Activated CD8-positive, alpha-beta T cell treated with anti-CD3 and anti-CD28 coated beads, Interleukin-2, amount 10 ng/mL, durations not matched to agents 7 days and 5 days (primary cell): ENCODE data around the gene RBX1. TPM values are rescaled to one million over a fixed set of nuclear protein-coding genes. Genes with fewer than 3 reads are reported as not detected.

ENCODE experiments used
- ATAC-seq: fragments of 150-1000 bp; cut with Tn5 transposase; one replicate; pipeline ENCODE4 v1.10.0; 2021; ENCODE audit warnings: moderate library complexity
- CTCF ChIA-PET: fragments of 350-600 bp; sonication (Branson Sonifier 250); formaldehyde crosslinking; loops from one replicate; lab custom pipeline; 2021; ENCODE audit warnings: antibody characterized with exemption; lab: Charles Lee
- POLR2A ChIA-PET: fragments of 350-600 bp; sonication (Branson Sonifier 250); formaldehyde crosslinking; loops from one replicate; lab custom pipeline; 2021; ENCODE audit warnings: antibody characterized with exemption; lab: Charles Lee
- DNase-seq: peaks from one replicate; pipeline ENCODE4 v3.0.0-alpha.2; 2020
- H3K27ac Mint-ChIP-seq: one replicate; pipeline ENCODE4 v1.8.0; 2021; ENCODE audit warnings: mild to moderate bottlenecking, mixed read lengths
- H3K27me3 Mint-ChIP-seq: one replicate; pipeline ENCODE4 v1.8.0; 2021; ENCODE audit warnings: low read depth, mixed read lengths
- H3K36me3 Mint-ChIP-seq: one replicate; pipeline ENCODE4 v1.8.0; 2021; ENCODE audit warnings: low read depth, mixed read lengths
- H3K4me1 Mint-ChIP-seq: one replicate; pipeline ENCODE4 v1.8.0; 2021; ENCODE audit warnings: low read depth, mixed read lengths
- H3K4me3 Mint-ChIP-seq: one replicate; pipeline ENCODE4 v1.8.0; 2021; ENCODE audit warnings: mild to moderate bottlenecking, mixed read lengths
- H3K9me3 Mint-ChIP-seq: one replicate; pipeline ENCODE4 v1.8.0; 2022; ENCODE audit warnings: mixed read lengths; ENCODE audit not compliant: insufficient read depth
- total RNA-seq, 2 experiments: library from RNA; stranded (reverse); gene quantifications; one replicate each; pipeline ENCODE4 v1.2.3, GENCODE V29; 2021

Gene RBX1
- total RNA-seq, 2 experiments from 2014 or later = 84.0 to 87.9 TPM

DNA sequence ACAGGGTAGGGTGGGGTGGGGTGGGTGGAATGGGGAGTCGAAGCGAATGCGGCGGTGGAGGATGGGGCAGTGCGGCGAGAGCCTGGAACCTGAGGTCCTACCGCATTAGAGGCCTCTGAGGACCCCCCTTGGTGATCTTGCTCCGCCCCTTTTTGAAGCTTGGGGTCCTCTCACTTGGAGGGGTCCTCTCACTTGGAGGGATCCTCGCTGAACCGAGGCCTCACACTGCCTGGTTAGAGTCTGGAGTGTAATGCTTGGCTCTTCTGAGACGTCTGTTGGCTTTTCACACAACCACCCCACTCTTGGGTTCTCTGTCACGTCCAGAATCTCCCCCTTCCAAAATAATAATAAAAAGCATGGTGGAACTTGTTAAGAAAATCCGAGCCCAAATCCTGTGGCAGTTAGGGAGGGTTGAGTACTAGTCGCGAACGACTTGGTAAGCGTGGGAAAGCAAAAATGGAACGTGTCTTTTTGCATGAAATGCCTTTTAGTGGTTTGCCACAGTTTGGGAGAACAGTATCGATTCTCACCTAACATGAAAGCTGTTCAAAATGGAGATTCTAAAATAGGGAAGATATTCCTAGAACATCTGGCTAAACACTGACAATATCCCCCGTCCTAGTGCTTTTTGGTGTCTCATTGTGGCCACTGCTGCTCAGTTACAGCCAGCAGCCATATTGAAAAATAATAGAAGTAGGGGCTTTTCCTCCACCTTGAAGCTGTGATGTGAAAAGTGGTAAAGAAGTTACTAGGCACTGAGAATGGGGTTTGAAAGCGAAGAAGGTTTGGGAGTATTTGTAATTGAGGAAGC lies 822 bp downstream of the RBX1 start:
- DNase-seq (peak; percentile 25), ATAC-seq (peak; percentile 7)
- H3K9me3 Mint-ChIP-seq = no peaks in the 10 kb centered on the region
- H3K4me1 Mint-ChIP-seq = peaks cover 34% of the 10 kb centered on the region
- peak overlapping the region; percentile 100 for H3K4me3 Mint-ChIP-seq
- H3K27ac Mint-ChIP-seq = peak overlapping the region; percentile 100
- POLR2A ChIA-PET = interaction anchor here (0.5 to 3.3 kb wide), 33 partner anchors 8 to 737 kb away, joined by 3 to 107 read pairs (median 4); partner anchors contain the start of genes EP300, RANGAP1 and TEF
- H3K27me3 Mint-ChIP-seq = no peaks in the 10 kb centered on the region
- CTCF ChIA-PET = interaction anchor here (0.6 to 4.1 kb wide), 7 partner anchors 9 to 414 kb away, joined by 3 to 30 read pairs (median 5); no protein-coding TSS in a partner anchor
- H3K36me3 Mint-ChIP-seq = peaks cover 32% of the 10 kb centered on the region

DNA sequence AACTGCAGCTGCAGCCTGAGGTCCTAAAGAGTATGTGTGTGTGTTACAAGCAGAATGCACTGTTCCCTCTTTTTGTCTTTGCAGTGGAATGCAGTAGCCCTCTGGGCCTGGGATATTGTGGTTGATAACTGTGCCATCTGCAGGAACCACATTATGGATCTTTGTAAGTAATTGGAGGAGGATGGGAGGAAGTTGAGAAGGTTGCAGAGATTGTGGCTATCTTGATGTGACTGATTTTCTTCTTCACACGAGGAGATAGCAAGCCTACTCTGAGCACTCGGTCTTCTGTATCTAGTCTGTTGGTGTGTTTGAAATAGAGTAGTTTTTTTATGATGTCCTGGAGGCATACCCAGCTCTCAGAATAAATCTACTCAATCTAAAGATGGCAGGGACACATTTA lies 2.3 kb downstream of the RBX1 start:
- Mint-ChIP-seq H3K4me3 (peak overlapping the region; percentile 100), H3K27me3 (no peaks in the 10 kb centered on the region), H3K27ac (peak overlapping the region; percentile 62), H3K36me3 (peaks cover 39% of the 10 kb centered on the region), H3K4me1 (peaks cover 34% of the 10 kb centered on the region), H3K9me3 (no peaks in the 10 kb centered on the region)
- CTCF ChIA-PET = interaction anchor here (1.1 to 4.1 kb wide), 3 partner anchors 10 to 100 kb away, joined by 3 to 30 read pairs (median 3); no protein-coding TSS in a partner anchor
- DNase-seq (no peak), ATAC-seq (no peak)
- POLR2A ChIA-PET = interaction anchor here (0.5 to 3.3 kb wide), 2 partner anchors 139 to 1049 kb away, joined by 3 to 107 read pairs; partner anchors contain the start of gene EP300

DNA sequence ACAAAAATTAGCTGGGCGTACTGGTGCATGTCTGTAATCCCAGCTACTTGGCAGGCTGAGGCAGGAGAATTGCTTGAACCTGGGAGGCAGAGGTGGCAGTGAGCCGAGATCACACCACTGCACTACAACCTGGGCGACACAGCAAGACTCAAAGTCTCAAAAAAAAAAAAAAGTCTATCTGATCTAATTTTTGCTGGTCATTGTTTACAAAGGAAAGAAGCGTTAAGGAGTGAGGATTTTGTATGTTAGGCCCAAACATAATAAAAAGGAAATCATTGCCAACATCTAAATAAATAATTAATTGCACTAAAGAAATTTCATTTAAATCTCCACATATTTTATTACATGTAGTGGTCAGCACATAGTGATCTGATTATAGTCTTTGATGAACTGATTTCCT lies 2.9 kb downstream of the RBX1 start:
- H3K4me3 Mint-ChIP-seq = no peak overlapping the region
- peaks cover 42% of the 10 kb centered on the region for H3K36me3 Mint-ChIP-seq
- DNase-seq (no peak), ATAC-seq (no peak)
- ChIA-PET POLR2A (no interaction called here), CTCF (interaction anchor here (1.1 to 4.1 kb wide), 3 partner anchors 9 to 100 kb away, joined by 3 to 30 read pairs (median 3); no protein-coding TSS in a partner anchor)
- no peaks in the 10 kb centered on the region for H3K9me3 Mint-ChIP-seq
- peaks cover 34% of the 10 kb centered on the region for H3K4me1 Mint-ChIP-seq
- no peak overlapping the region for H3K27ac Mint-ChIP-seq
- H3K27me3 Mint-ChIP-seq = no peaks in the 10 kb centered on the region

DNA sequence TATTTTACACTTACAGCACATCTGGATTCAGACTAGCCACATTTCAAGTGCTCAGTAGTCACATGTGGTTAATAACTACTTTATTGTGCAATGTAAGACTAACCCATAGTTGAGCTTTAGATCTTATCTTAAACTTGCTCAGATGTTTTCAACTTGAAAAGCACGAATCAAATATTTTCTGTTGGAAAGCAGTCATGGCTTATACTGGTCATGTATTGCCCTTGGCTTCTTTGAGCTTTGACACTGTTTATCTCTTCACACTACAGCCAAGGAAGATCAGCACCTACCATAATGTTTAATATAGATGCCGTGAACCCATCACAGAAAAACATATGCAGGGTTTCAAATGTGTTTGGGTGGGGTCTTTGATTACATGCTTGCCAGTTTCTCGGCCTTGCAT lies 4.4 kb downstream of the RBX1 start:
- POLR2A ChIA-PET = no interaction called here
- H3K27ac Mint-ChIP-seq = no peak overlapping the region
- peaks cover 53% of the 10 kb centered on the region for H3K36me3 Mint-ChIP-seq

DNA sequence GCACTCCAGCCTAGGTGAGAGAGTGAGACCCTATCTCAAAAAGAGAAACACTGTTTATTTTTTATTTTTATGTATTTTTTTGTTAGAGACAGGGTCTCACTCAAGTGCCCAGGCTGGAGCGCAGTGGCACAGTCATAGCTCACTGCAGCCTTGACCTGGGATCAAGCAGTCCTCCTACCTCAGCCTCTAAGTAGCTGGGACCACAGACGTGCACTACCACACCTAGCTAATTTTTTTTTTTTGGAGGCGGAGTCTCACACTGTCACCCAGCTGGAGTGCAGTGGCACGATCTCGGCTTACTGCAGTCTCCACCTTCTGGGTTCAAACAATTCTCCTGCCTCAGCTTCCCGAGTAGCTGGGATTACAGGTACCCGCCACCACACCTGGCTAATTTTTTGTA lies 6.4 kb downstream of the RBX1 start:
- Mint-ChIP-seq H3K4me3 (no peak overlapping the region), H3K27me3 (no peaks in the 10 kb centered on the region), H3K4me1 (peaks cover 27% of the 10 kb centered on the region), H3K27ac (no peak overlapping the region), H3K36me3 (peaks cover 55% of the 10 kb centered on the region), H3K9me3 (no peaks in the 10 kb centered on the region)
- ATAC-seq (no peak), DNase-seq (no peak)
- POLR2A ChIA-PET = interaction anchor here (0.6 to 0.8 kb wide), 2 partner anchors 145 to 260 kb away, joined by 3 to 5 read pairs; no protein-coding TSS in a partner anchor
- CTCF ChIA-PET = interaction anchor here (1.5 kb wide), 1 partner anchor 35 kb away, joined by 5 read pairs; no protein-coding TSS in a partner anchor

More for the DNA sequence above, 4.4 kb downstream of the RBX1 start:
- peaks cover 30% of the 10 kb centered on the region for H3K4me1 Mint-ChIP-seq
- H3K9me3 Mint-ChIP-seq = no peaks in the 10 kb centered on the region
- ATAC-seq (no peak), DNase-seq (no peak)
- CTCF ChIA-PET = interaction anchor here (1.1 kb wide), 1 partner anchor 33 kb away, joined by 5 read pairs; no protein-coding TSS in a partner anchor
- H3K27me3 Mint-ChIP-seq = no peaks in the 10 kb centered on the region
- H3K4me3 Mint-ChIP-seq = no peak overlapping the region

DNA sequence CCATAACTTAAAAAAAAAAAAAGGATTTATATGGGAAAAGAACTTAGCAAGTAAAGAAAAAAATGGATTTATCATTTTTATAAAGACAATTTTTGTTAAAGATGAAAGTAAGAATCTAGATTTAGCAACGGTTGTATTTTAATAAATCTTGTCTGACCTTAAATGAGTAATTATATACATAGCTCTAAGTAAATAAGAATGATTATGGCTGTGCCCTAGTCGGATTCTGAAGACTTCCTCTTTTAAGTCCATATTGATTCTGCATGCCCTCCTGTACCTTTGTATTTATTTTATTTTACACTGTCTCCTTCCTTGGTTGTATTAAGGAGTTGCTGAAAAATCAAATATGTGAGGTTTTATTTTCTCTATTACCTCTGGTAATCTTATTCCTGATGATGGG lies 7.1 kb downstream of the RBX1 start:
- no peak overlapping the region for H3K27ac Mint-ChIP-seq
- ChIA-PET CTCF (interaction anchor here (1.5 kb wide), 1 partner anchor 36 kb away, joined by 5 read pairs; no protein-coding TSS in a partner anchor), POLR2A (no interaction called here)
- DNase-seq (no peak), ATAC-seq (no peak)
- H3K27me3 Mint-ChIP-seq = no peaks in the 10 kb centered on the region
- H3K4me3 Mint-ChIP-seq = no peak overlapping the region
- peaks cover 57% of the 10 kb centered on the region for H3K36me3 Mint-ChIP-seq
- H3K4me1 Mint-ChIP-seq = peaks cover 20% of the 10 kb centered on the region
- H3K9me3 Mint-ChIP-seq = no peaks in the 10 kb centered on the region

DNA sequence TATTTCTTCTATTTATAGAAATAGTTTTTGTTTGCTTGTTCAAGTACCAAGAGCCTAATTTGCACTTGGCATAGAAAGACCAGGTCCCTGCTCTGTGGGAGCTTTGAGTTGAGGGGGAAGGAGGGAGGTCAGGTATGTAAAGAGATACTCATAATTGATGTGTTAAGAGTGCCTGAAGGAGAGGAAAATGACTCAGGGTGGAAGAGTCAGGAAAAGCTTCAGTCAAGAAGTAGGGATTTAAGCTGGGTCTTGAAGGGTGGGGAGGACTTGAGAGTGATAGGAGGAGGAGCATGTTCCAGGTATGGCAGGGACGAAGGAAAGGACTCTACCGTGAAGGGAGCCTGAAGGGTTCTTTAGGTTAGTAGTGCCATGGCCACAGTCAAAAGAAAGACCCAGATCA lies 9.0 kb downstream of the RBX1 start:
- no peaks in the 10 kb centered on the region for H3K27me3 Mint-ChIP-seq
- DNase-seq = no peak
- CTCF ChIA-PET = interaction anchor here (0.9 to 1.2 kb wide), 2 partner anchors 37 to 61 kb away, joined by 3 to 5 read pairs; no protein-coding TSS in a partner anchor
- ATAC-seq = no peak
- POLR2A ChIA-PET = interaction anchor here (1.2 to 1.4 kb wide), 3 partner anchors 9 to 12 kb away, joined by 3 to 6 read pairs (median 4); partner anchors contain the start of gene RBX1
- H3K4me3 Mint-ChIP-seq = no peak overlapping the region
- peaks cover 54% of the 10 kb centered on the region for H3K36me3 Mint-ChIP-seq
- peaks cover 10% of the 10 kb centered on the region for H3K4me1 Mint-ChIP-seq
- H3K27ac Mint-ChIP-seq = peak overlapping the region; percentile 33
- no peaks in the 10 kb centered on the region for H3K9me3 Mint-ChIP-seq

DNA sequence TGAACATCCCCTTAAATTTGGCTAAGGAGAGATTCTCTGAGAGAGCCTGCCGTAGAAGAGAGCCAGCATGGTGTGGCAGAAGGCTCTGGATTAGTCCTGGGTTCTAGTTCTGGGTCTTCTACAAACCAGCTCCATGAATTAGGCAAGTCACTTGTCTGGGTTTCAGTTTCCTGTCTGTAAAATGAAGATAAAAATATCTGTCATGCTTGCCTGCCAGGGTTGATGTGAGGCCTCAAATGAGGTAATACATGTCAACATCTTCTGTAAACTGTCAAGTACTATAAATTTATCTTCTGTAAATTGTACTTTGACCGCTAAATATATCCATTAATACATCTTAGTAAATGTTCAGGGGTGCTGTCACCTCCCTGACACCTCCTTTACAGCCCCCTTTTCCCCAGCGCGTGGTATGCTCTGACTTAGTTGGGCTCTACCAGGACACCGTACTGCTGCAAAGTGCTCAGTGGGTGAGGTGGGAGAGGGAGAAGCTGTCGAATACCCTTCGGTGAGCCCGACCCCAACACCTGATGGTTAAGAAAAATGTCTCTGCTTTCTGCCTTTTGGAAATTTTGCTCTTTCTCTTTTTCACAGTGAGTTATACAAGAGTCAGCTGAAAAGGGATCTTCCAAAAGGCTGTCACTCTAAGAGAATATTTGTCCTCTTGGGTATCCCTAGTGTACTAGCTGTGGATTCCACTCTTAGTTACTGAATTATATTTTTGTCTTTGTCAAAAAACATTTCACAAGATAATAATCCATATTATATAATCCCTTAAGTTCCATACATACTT lies 15.0 kb downstream of the RBX1 start:
- H3K27ac Mint-ChIP-seq = no peak overlapping the region
- H3K9me3 Mint-ChIP-seq = no peaks in the 10 kb centered on the region
- CTCF ChIA-PET = interaction anchor here (0.9 to 1.9 kb wide), 3 partner anchors 14 to 44 kb away, joined by 3 to 7 read pairs (median 6); no protein-coding TSS in a partner anchor
- H3K4me1 Mint-ChIP-seq = peaks cover 17% of the 10 kb centered on the region
- H3K4me3 Mint-ChIP-seq = no peak overlapping the region
- POLR2A ChIA-PET = interaction anchor here (0.8 to 3.8 kb wide), 2 partner anchors 14 to 127 kb away, joined by 3 to 17 read pairs; partner anchors contain the start of gene RBX1
- ATAC-seq = no peak
- H3K27me3 Mint-ChIP-seq = no peaks in the 10 kb centered on the region
- peaks cover 45% of the 10 kb centered on the region for H3K36me3 Mint-ChIP-seq
- no peak for DNase-seq

DNA sequence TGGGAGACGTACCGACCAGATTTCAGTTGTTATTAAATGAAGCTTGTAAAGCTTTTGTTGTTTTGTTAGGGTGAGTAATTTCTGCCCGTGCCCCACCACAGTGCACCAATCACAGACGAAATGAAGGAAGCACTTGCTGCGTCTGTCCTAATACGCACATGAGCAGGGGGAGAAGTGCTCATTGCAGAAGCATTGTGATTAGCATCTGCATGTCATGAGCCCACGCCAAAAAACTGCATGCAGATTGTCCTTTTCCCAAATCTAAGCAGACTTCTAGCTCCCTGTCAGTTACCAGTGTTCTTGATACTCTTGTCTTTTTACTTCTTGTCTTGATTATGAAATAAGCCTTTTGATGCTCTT lies 15.5 kb downstream of the RBX1 start:
- Mint-ChIP-seq H3K9me3 (no peaks in the 10 kb centered on the region), H3K36me3 (peaks cover 45% of the 10 kb centered on the region), H3K27me3 (no peaks in the 10 kb centered on the region), H3K4me3 (no peak overlapping the region), H3K27ac (peak overlapping the region; percentile 35), H3K4me1 (peaks cover 17% of the 10 kb centered on the region)
- no peak for ATAC-seq
- ChIA-PET CTCF (interaction anchor here (0.9 to 1.9 kb wide), 2 partner anchors 15 to 44 kb away, joined by 3 to 6 read pairs; no protein-coding TSS in a partner anchor), POLR2A (interaction anchor here (0.8 to 3.8 kb wide), 2 partner anchors 15 to 127 kb away, joined by 3 to 17 read pairs; partner anchors contain the start of gene RBX1)
- DNase-seq = no peak

DNA sequence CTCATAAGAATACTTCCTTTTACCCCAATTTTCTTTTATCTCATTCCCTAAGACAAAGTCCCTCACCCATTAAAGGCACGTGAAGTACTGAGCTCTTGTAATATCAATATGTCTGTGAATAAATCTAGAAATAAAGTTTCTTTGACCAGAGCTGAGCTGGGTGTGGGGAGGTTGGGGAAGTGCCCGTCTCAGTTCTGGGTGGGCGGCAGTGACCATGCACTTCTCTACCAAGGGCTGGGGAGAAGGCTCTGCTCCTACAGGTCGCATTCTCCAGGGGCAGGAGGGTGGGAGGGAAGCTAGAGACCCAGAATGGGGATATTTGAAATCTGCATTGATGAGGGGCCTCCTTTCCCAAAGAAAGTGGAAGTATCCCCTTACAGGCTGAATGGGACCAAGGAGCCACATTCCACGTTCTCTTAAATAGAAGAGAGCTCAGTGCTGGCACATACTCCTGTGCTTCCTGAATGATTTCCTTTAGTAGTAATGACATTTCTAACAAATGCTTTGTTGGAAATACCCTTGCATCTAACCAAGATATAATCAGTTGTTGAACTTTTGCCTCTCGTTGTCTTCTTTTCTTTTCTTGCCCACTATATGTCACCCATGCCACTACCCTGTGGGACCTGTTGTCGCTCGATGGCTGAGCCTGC lies 16.1 kb downstream of the RBX1 start:
- H3K27me3 Mint-ChIP-seq = no peaks in the 10 kb centered on the region
- peaks cover 46% of the 10 kb centered on the region for H3K36me3 Mint-ChIP-seq
- ATAC-seq (no peak), DNase-seq (no peak)
- H3K4me1 Mint-ChIP-seq = peaks cover 17% of the 10 kb centered on the region
- ChIA-PET CTCF (interaction anchor here (0.9 to 1.9 kb wide), 2 partner anchors 15 to 45 kb away, joined by 3 to 6 read pairs; no protein-coding TSS in a partner anchor), POLR2A (interaction anchor here (0.8 to 3.8 kb wide), 2 partner anchors 15 to 126 kb away, joined by 3 to 17 read pairs; partner anchors contain the start of gene RBX1)
- H3K27ac Mint-ChIP-seq = peak overlapping the region; percentile 35
- no peaks in the 10 kb centered on the region for H3K9me3 Mint-ChIP-seq
- no peak overlapping the region for H3K4me3 Mint-ChIP-seq
